ENCODE measurements around the gene PBX1. TPM values are rescaled to one million over a fixed set of nuclear protein-coding genes. Genes with fewer than 3 reads are reported as not detected.

Gene PBX1
- polyA plus RNA-seq, 1 donor (not counting 4 experiments of a cell fraction or from before 2014, with no cell fraction given) = 2.2 TPM

DNA sequence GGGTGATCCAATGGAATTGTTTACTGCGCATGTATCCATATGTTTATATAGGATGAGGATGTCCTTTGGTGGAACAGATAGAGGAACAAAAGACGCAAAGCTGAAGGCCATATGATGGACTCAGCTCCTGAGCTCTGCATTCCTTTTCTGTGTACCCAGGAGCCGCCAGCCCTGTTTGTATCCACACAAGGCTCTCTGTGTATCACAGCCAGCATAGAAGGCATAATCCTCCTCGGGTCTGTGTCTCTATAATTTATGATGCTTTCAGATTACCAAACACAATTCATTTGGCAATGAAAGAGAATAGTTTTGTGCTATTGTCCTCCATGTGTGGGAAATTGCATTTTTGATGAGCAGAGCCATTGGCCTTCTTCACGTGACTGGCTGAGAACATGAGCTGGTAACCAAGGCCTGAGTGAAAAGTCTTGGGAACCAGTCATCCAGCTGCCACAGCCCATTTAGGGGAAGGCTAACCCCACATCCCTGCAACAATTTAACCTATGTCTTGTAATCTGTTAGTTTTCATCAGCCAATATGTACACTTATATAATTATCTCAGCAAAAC, 119.2 kb downstream of the PBX1 start:
- dilution Hi-C loops (cut with MboI; ENCODE audit: extremely low pct_ligation_motif_present, low sequenced_read_pairs) = no loop called here
- no peaks in the 10 kb centered on the region for H3K79me2 ChIP-seq (ENCODE audit: control insufficient read depth, insufficient read depth, low read length)
- peaks cover 12% of the 10 kb centered on the region for H3K4me1 ChIP-seq (ENCODE audit: control insufficient read depth, extremely low read depth, insufficient read depth, low read length)
- TF ChIP-seq EZH2 (IDR thresholded peaks at IDR 0.05; ENCODE audit: low read length) = no peak
- TF ChIP-seq, protein P1, sequence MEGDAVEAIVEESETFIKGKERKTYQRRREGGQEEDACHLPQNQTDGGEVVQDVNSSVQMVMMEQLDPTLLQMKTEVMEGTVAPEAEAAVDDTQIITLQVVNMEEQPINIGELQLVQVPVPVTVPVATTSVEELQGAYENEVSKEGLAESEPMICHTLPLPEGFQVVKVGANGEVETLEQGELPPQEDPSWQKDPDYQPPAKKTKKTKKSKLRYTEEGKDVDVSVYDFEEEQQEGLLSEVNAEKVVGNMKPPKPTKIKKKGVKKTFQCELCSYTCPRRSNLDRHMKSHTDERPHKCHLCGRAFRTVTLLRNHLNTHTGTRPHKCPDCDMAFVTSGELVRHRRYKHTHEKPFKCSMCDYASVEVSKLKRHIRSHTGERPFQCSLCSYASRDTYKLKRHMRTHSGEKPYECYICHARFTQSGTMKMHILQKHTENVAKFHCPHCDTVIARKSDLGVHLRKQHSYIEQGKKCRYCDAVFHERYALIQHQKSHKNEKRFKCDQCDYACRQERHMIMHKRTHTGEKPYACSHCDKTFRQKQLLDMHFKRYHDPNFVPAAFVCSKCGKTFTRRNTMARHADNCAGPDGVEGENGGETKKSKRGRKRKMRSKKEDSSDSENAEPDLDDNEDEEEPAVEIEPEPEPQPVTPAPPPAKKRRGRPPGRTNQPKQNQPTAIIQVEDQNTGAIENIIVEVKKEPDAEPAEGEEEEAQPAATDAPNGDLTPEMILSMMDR (optimal IDR thresholded peaks at IDR 0.05 in 1 of 3, IDR thresholded peaks at IDR 0.05 in 1 of 3, conservative IDR thresholded peaks at IDR 0.05 in 1 of 3; ENCODE audit: extremely low read depth in 1 of 3, insufficient read depth in 2 of 3, low read length in 3 of 3) = no peak
- H3K9me1 ChIP-seq (ENCODE audit: control insufficient read depth, extremely low read depth, insufficient read depth, low read length) = no peaks in the 10 kb centered on the region
- H3K27me3 ChIP-seq (ENCODE audit: control insufficient read depth, extremely low read depth, insufficient read depth, low read length) = no peaks in the 10 kb centered on the region
- no peaks in the 10 kb centered on the region for H3K36me3 ChIP-seq (ENCODE audit: control insufficient read depth in 2 of 2, extremely low read depth in 1 of 2, insufficient read depth in 2 of 2, low read length in 2 of 2)
- H3K4me3 ChIP-seq (ENCODE audit: control insufficient read depth in 2 of 3, extremely low read depth in 1 of 3, insufficient read depth in 2 of 3, low read depth in 1 of 3, low read length in 3 of 3) = no peak overlapping the region
- DNase-seq (ENCODE audit: low read depth, low spot score) (no peak), FAIRE-seq (no peak)
- no peaks in the 10 kb centered on the region for H3K9me3 ChIP-seq (ENCODE audit: control insufficient read depth, low read depth, low read length)
- no peak overlapping the region for H3K9ac ChIP-seq (ENCODE audit: control insufficient read depth, extremely low read depth, insufficient read depth, low read length)
- no peak overlapping the region for H3K4me2 ChIP-seq (ENCODE audit: control insufficient read depth, extremely low read depth, insufficient read depth, low read depth, low read length)
- H4K20me1 ChIP-seq (ENCODE audit: control insufficient read depth, extremely low read depth, insufficient read depth, low read length) = no peaks in the 10 kb centered on the region
- H2AFZ ChIP-seq (ENCODE audit: control insufficient read depth, low read length) = no peak overlapping the region
- H3K27ac ChIP-seq (ENCODE audit: control insufficient read depth, insufficient read depth, low read length) = no peak overlapping the region

DNA sequence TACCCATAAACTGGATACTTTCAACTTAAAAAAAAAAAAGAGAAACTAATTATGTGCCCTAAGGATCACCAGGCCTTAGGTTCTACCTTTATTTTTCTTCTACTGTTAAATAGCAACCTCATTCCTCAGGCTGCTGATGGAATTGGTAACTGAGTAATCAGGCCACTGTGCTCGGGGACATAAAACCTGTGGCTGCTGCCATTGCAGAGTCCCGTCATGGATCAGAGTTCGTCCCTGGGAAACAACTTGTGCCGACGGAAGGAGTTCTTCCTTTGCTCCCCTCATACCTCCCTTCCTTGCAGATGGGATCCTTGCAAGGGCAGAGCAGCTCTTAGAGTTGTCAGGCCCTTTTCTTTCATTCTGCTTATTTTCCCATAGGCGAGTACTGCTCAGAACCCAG, 123.6 kb downstream of the PBX1 start:
- Histone ChIP-seq H2AFZ (ENCODE audit: control insufficient read depth, low read length) (no peak overlapping the region), H3K4me1 (ENCODE audit: control insufficient read depth, extremely low read depth, insufficient read depth, low read length) (peaks cover 19% of the 10 kb centered on the region), H3K4me2 (ENCODE audit: control insufficient read depth, extremely low read depth, insufficient read depth, low read depth, low read length) (peak overlapping the region; percentile 84), H3K79me2 (ENCODE audit: control insufficient read depth, insufficient read depth, low read length) (no peaks in the 10 kb centered on the region), H3K9me3 (ENCODE audit: control insufficient read depth, low read depth, low read length) (no peaks in the 10 kb centered on the region), H3K9ac (ENCODE audit: control insufficient read depth, extremely low read depth, insufficient read depth, low read length) (no peak overlapping the region), H3K27ac (ENCODE audit: control insufficient read depth, insufficient read depth, low read length) (no peak overlapping the region), H3K4me3 (ENCODE audit: control insufficient read depth in 2 of 3, extremely low read depth in 1 of 3, insufficient read depth in 2 of 3, low read depth in 1 of 3, low read length in 3 of 3) (no peak overlapping the region), H4K20me1 (ENCODE audit: control insufficient read depth, extremely low read depth, insufficient read depth, low read length) (no peaks in the 10 kb centered on the region), H3K9me1 (ENCODE audit: control insufficient read depth, extremely low read depth, insufficient read depth, low read length) (no peaks in the 10 kb centered on the region), H3K27me3 (ENCODE audit: control insufficient read depth, extremely low read depth, insufficient read depth, low read length) (no peaks in the 10 kb centered on the region), H3K36me3 (ENCODE audit: control insufficient read depth in 2 of 2, extremely low read depth in 1 of 2, insufficient read depth in 2 of 2, low read length in 2 of 2) (no peaks in the 10 kb centered on the region)
- dilution Hi-C loops (cut with MboI; ENCODE audit: extremely low pct_ligation_motif_present, low sequenced_read_pairs) = no loop called here
- no peak for DNase-seq (ENCODE audit: low read depth, low spot score)
- peak; percentile 34 for FAIRE-seq
- no peak for TF ChIP-seq EZH2 (IDR thresholded peaks at IDR 0.05; ENCODE audit: low read length)
- TF ChIP-seq, protein P1 (optimal IDR thresholded peaks at IDR 0.05 in 1 of 3, IDR thresholded peaks at IDR 0.05 in 1 of 3, conservative IDR thresholded peaks at IDR 0.05 in 1 of 3; ENCODE audit: extremely low read depth in 1 of 3, insufficient read depth in 2 of 3, low read length in 3 of 3) = no peak
